GM06990 (cell line): ENCODE data around the gene MAP2K3.

Experiments
- DNase-seq: peaks from one replicate; pipeline ENCODE4 v3.0.0-alpha.2; 2011; ENCODE audit not compliant: insufficient read length; ENCODE audit errors: extremely low read depth
- H3K27me3 ChIP-seq: replicated peaks from 2 replicates; pipeline ENCODE4 v1.6.0; 2011; ENCODE audit warnings: low read length; ENCODE audit not compliant: control insufficient read depth, insufficient read depth
- H3K36me3 ChIP-seq: 2 replicates; pipeline ENCODE4 v1.5.1; 2011; ENCODE audit warnings: low read length; ENCODE audit not compliant: control insufficient read depth, insufficient read depth
- H3K4me3 ChIP-seq: replicated peaks from 2 replicates; pipeline ENCODE4 v1.5.1; 2011; ENCODE audit warnings: low read depth, mild to moderate bottlenecking, control low read depth, low read length
- CTCF ChIP-seq: IDR thresholded peaks from 2 replicates; pipeline ENCODE4 v1.5.1; 2011; ENCODE audit warnings: low read length, control low read depth, mild to moderate bottlenecking, inconsistent platforms; ENCODE audit not compliant: insufficient read depth, poor library complexity, severe bottlenecking

MAP2K3 gene

DNA sequence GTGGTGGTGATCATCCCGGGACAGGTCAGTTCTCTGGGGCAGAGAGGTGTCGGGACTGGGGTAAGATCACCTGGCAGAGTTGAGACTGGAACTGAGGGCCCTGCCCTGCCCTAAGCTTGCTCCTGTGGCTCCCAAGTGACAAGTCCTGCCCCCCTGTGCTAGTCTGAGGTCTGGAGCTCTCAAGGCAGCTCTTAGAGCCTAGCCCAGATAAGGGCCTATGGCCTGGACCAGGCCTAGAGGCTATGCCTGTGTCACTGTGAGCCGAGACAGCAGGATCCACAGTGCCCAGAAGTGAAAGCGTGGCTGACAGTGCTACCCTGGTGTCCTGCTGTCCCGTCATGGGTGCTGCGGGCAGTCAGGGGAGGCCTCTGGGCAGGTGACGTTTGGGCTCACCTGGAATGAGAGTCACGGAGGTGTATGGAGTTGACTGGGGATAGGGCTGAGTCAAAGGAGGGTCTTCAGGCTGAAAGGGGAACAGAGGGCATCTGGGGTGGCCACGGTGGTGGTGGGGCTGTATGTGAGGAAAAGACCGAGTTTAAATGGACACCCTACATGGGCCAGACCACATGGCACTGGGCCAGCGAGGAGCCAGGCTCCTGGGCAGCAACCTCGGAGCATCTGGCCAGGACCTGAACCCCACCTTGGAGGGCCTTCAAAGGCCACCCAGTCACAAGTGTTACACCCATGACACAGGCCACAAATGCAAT lies 36.8 kb upstream of the MAP2K3 start:
- no peaks in the 10 kb centered on the region for H3K36me3 ChIP-seq
- H3K4me3 ChIP-seq = no peak overlapping the region
- TF ChIP-seq CTCF = no peak
- peaks cover 2% of the 10 kb centered on the region; the same call in 1 of the 2 replicates for H3K27me3 ChIP-seq
- no peak for DNase-seq

DNA sequence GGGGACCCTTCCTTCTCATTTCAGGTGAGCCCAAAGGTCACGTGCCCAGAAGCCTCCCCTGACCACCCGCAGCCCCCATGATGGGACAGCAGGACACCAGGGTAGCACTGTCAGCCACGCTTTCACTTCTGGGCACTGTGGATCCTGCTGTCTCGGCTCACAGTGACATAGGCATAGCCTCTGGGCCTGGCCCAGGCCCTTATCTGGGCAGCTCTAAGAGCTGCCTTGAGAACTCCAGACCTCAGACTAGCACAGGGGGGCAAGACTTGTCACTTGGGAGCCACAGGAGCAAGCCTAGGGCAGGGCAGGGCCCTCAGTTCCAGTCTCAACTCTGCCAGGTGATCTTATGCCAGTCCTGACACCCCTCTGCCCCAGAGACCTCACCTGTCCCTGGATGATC lies 36.0 kb upstream of the MAP2K3 start:
- H3K27me3 ChIP-seq = peaks cover 2% of the 10 kb centered on the region; the same call in 1 of the 2 replicates
- no peak overlapping the region for H3K4me3 ChIP-seq
- TF ChIP-seq CTCF = no peak
- DNase-seq = no peak
- no peaks in the 10 kb centered on the region for H3K36me3 ChIP-seq

DNA sequence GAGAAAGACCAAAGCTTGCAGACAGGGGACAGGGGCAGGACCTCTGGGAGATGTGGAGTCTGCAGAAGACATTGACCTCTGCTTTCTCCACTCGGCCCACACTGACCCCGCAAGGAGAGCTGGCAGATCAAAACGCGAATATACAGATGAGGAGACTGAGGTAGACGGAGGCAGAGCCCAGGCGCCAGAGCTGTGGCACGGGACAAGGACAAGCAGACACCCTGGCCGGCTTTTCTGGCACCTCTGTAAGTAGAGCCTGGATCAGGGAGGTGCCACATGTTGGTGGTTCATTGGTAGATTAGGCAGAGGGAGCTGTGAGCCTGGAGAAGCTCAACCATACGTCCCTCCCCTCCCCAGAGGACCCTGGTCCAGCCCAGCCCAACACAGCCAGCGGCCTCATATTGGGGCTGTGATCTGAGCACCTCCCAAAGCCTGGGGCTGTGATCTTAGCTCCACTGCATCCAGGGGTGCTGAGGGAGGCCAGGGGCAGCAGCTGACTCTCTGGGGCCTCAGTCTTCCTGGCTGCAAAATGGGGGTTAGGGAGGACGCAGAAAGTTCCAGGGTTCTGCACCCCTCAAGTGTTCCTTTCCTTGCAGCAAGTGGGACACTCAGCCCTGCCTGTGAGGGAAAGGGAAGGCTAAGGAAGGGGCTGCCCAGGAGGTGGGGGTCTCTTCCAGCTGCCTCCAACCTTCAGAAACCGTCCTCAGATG lies 35.3 kb upstream of the MAP2K3 start:
- no peak overlapping the region for H3K4me3 ChIP-seq
- no peaks in the 10 kb centered on the region for H3K36me3 ChIP-seq
- H3K27me3 ChIP-seq = peaks cover 2% of the 10 kb centered on the region; the same call in 1 of the 2 replicates
- TF ChIP-seq CTCF = no peak
- no peak for DNase-seq

- Histone ChIP-seq H3K4me3 (no peak overlapping the region), H3K27me3 (peaks cover 2% of the 10 kb centered on the region; the same call in 1 of the 2 replicates), H3K36me3 (no peaks in the 10 kb centered on the region)
- no peak for DNase-seq
- no peak for TF ChIP-seq CTCF
These were observed 34.4 kb upstream of the MAP2K3 start for GRCh38 chr17:21249920-21250703.

GRCh38 chr17:21250854-21251253 lies 33.7 kb upstream of the MAP2K3 start:
- DNase-seq = no peak
- no peaks in the 10 kb centered on the region for H3K36me3 ChIP-seq
- no peak overlapping the region for H3K4me3 ChIP-seq
- peaks cover 2% of the 10 kb centered on the region; the same call in 1 of the 2 replicates for H3K27me3 ChIP-seq
- no peak for TF ChIP-seq CTCF
